K562 (cell line): ENCODE measurements around the gene CLCN4. TPM values are rescaled to one million over a fixed set of nuclear protein-coding genes. Genes with fewer than 3 reads are reported as not detected.

Source experiments
- ATAC-seq: fragments of 200-7000 bp; cut with Tn5 transposase; 3 replicates; pipeline ENCODE4 v1.9.1; 2020; ENCODE audit warnings: moderate library complexity
- BruUV-seq: library from RNA; stranded (reverse); fragments of 400-500 nt; replicated peaks from 2 replicates; lab custom pipeline; 2021; lab: Mats Ljungman, UMichigan
- CTCF ChIA-PET: fragments of 300-600 bp; formaldehyde crosslinking; extraction: SDS; loops from one replicate; lab custom pipeline; 2021; ENCODE audit warnings: low intra/inter-chr PET ratio; lab: Yijun Ruan, JAX
- POLR2A ChIA-PET: fragments of 300-600, 350-650 bp; sonication (Branson Sonifier 250); formaldehyde crosslinking; extraction: SDS; loops from one replicate; lab custom pipeline; 2021; ENCODE audit warnings: antibody characterized with exemption, inconsistent platforms; lab: Yijun Ruan, JAX
- DNase-seq, 4 experiments: peaks; one replicate each; pipeline versions ENCODE4 v3.0.0 to v3.0.0-alpha.2; 2011 to 2018; ENCODE audit warnings: low spot score in 3 of 4, mixed read lengths in 3 of 4; ENCODE audit errors: extremely low read depth in 1 of 4
- FAIRE-seq: peaks from 2 replicates; lab custom pipeline; 2011; peaks lifted over from hg19 to GRCh38; lab: Jason Lieb, UNC
- H2AFZ ChIP-seq: 2 replicates; pipeline ENCODE4 v1.6.0; 2011; ENCODE audit warnings: low read depth, low read length, control low read depth, inconsistent platforms
- H3K27ac ChIP-seq: fragments of 200-600 bp; 3 replicates; pipeline ENCODE4 v1.8.0; 2011; ENCODE audit warnings: low read depth, mild to moderate bottlenecking, control low read depth, inconsistent platforms, low read length, moderate library complexity, mixed read lengths; ENCODE audit errors: extremely low read depth
- H3K27me3 ChIP-seq, 2 experiments: fragments of 300-600 bp in 1 of 2; 2 replicates in 1 of 2; 3 replicates in 1 of 2; pipeline versions ENCODE4 v1.6.0 to v1.8.0; 2011; ENCODE audit warnings: inconsistent platforms in 2 of 2, low read length in 2 of 2, mild to moderate bottlenecking in 1 of 2, mixed read lengths in 1 of 2, moderate library complexity in 1 of 2; ENCODE audit not compliant: control insufficient read depth in 2 of 2, insufficient read depth in 2 of 2
- H3K36me3 ChIP-seq: fragments of 300-600 bp; 3 replicates; pipeline ENCODE4 v1.8.0; 2011; ENCODE audit warnings: mild to moderate bottlenecking, low read length, inconsistent platforms; ENCODE audit not compliant: control insufficient read depth, insufficient read depth
- H3K4me1 ChIP-seq, 2 experiments: fragments of 200-600 bp in 1 of 2; replicated peaks in 1 of 2; 2 replicates in 1 of 2; 3 replicates in 1 of 2; pipeline versions ENCODE4 v1.5.1 to v1.8.0; 2011; ENCODE audit warnings: inconsistent platforms in 2 of 2, low read length in 2 of 2, mild to moderate bottlenecking in 1 of 2, mixed read lengths in 1 of 2, moderate library complexity in 1 of 2; ENCODE audit not compliant: control insufficient read depth in 2 of 2, insufficient read depth in 2 of 2
- H3K4me2 ChIP-seq: 2 replicates; pipeline ENCODE4 v1.6.1; 2011; ENCODE audit warnings: low read length, control low read depth, inconsistent platforms, mixed read lengths; ENCODE audit not compliant: insufficient read depth
- H3K4me3 ChIP-seq: fragments of 200-600 bp; sonication (generic), shearing (Covaris generic); 2 replicates; pipeline ENCODE4 v1.5.1; 2016; ENCODE audit warnings: control low read depth, inconsistent platforms
- H3K79me2 ChIP-seq: fragments of 200-600 bp; 3 replicates; pipeline ENCODE4 v1.8.0; 2011; ENCODE audit warnings: low read length, inconsistent platforms; ENCODE audit not compliant: control insufficient read depth, insufficient read depth
- H3K9ac ChIP-seq, 2 experiments: 2 replicates each; pipeline versions ENCODE4 v1.6.0 to v1.6.1; 2011; ENCODE audit warnings: low read depth in 2 of 2, low read length in 2 of 2, control low read depth in 1 of 2, inconsistent platforms in 1 of 2, mild to moderate bottlenecking in 1 of 2, mixed read lengths in 1 of 2; ENCODE audit not compliant: insufficient read depth in 1 of 2
- H3K9me1 ChIP-seq: one replicate; pipeline ENCODE4 v1.6.0; 2011; ENCODE audit warnings: inconsistent platforms, mild to moderate bottlenecking, low read length, moderate library complexity; ENCODE audit not compliant: control insufficient read depth, insufficient read depth
- H3K9me3 ChIP-seq: replicated peaks from 2 replicates; pipeline ENCODE4 v1.5.1; 2011; ENCODE audit warnings: low read depth, low read length, inconsistent platforms; ENCODE audit not compliant: control insufficient read depth, insufficient read depth
- H4K20me1 ChIP-seq: replicated peaks from 2 replicates; pipeline ENCODE4 v1.6.1; 2011; ENCODE audit warnings: low read length, inconsistent platforms, mixed read lengths; ENCODE audit not compliant: control insufficient read depth, insufficient read depth
- ARHGAP35 ChIP-seq: fragments of 450-650 bp; IDR thresholded peaks from 2 replicates; pipeline ENCODE4 v1.6.1; 2018; ENCODE audit not compliant: partially characterized antibody
- HDAC1 ChIP-seq, 2 experiments: fragments of 450-650 bp; IDR thresholded peaks; 2 replicates each; pipeline ENCODE4 v1.6.1; 2016 to 2017; ENCODE audit warnings: inconsistent platforms in 1 of 2, mild to moderate bottlenecking in 1 of 2, moderate library complexity in 1 of 2
- MCM7 ChIP-seq, 2 experiments: fragments of 450-650 bp; IDR thresholded peaks; 2 replicates each; pipeline ENCODE4 v1.6.1; 2016 to 2018
- RBM39 ChIP-seq: fragments of 200-400 bp; formaldehyde crosslinking; optimal IDR thresholded peaks from 2 replicates; pipeline ENCODE3; 2018; ENCODE audit warnings: low read depth, low read length
- SRSF7 ChIP-seq: fragments of 200-400 bp; formaldehyde crosslinking; optimal IDR thresholded peaks from 2 replicates; pipeline ENCODE3; 2017; ENCODE audit warnings: mild to moderate bottlenecking, low read depth, low read length
- ZC3H4 ChIP-seq: sonication (generic); formaldehyde crosslinking; IDR thresholded peaks from 2 replicates; pipeline ENCODE4 v1.9.0; 2021; ENCODE audit warnings: missing genetic modification reagents, borderline replicate concordance
- ZNF584 ChIP-seq: fragments of 200-800 bp; sonication (Bioruptor generic); IDR thresholded peaks from 2 replicates; pipeline ENCODE4 v1.6.1; 2016; ENCODE audit warnings: low read depth, mild to moderate bottlenecking, missing genetic modification characterization, missing compliant biosample characterization
- WGBS: fragments of 100-300 bp; shearing (Covaris generic); methylation state at CpG from one replicate; pipeline ENCODE4 v1.1.6; 2016; ENCODE audit warnings: low coverage, mixed read lengths; ENCODE audit not compliant: insufficient coverage; ENCODE audit errors: missing lambda C conversion rate; 5-methylcytosine and 5-hydroxymethylcytosine counted together
- in situ Hi-C: fragments of 300-500 bp; cut with MboI; formaldehyde crosslinking; loops from 4 replicates; pipeline ENCODE4 v1.15.0; 2018; ENCODE audit warnings: inconsistent platforms, mixed read lengths
- intact Hi-C: fragments of 100-400 bp; cut with micrococcal nuclease; formaldehyde crosslinking; loops from 2 replicates; pipeline ENCODE4 v1.14.2; 2022
- polyA plus RNA-seq, 8 experiments: library from polyadenylated mRNA; depleted of rRNA in 4 of 8; stranded (reverse) in 5 of 8; unstranded in 3 of 8; fragments of >200 nt; fragmentation: Nextera tagmentation in 2 of 8; fragmentation: Illumina TruSeq in 1 of 8; extraction: Ambion mirVana in 2 of 8; extraction: Trizol in 1 of 8; gene quantifications; 2 replicates each; pipeline versions ENCODE4 v1.2.1 to v1.2.3, GENCODE V29; 2011 to 2014; ENCODE audit warnings: inconsistent platforms in 1 of 8, missing spikeins in 1 of 8
- total RNA-seq, 7 experiments: library from RNA; depleted of rRNA in 6 of 7; stranded (reverse); fragments of >200 nt in 6 of 7; fragmentation: Illumina TruSeq in 2 of 7; extraction: Trizol in 2 of 7; gene quantifications; 2 replicates each; pipeline versions ENCODE4 v1.2.1 to v1.2.3, GENCODE V29; 2011 to 2021; ENCODE audit warnings: low replicate concordance in 1 of 7
- TF ChIP-seq, protein P1 (sequence below): fragments of 250-450 bp; sonication (Bioruptor Pico); IDR thresholded peaks from 2 replicates; pipeline ENCODE4 v1.5.0; 2021
- TF ChIP-seq, protein P2 (sequence below): fragments of 450-650 bp; IDR thresholded peaks from 2 replicates; pipeline ENCODE4 v1.6.1; 2018; ENCODE audit warnings: mild to moderate bottlenecking, low read depth; ENCODE audit not compliant: partially characterized antibody
- TF ChIP-seq, protein P3 (sequence below), 2 experiments: fragments of 450-650 bp; IDR thresholded peaks; 2 replicates each; pipeline ENCODE4 v1.6.1; 2016
- TF ChIP-seq, protein P4 (sequence below), 3 experiments: fragments of 200-800 bp in 1 of 3; sonication (Bioruptor generic) in 1 of 3; sonication (generic) in 1 of 3; formaldehyde crosslinking in 1 of 3; IDR thresholded peaks; 2 replicates each; pipeline versions ENCODE4 v1.6.1 to v1.8.0; 2016 to 2022; ENCODE audit warnings: mild to moderate bottlenecking in 2 of 3, missing compliant biosample characterization in 2 of 3, missing genetic modification characterization in 2 of 3, missing genetic modification reagents in 1 of 3

Gene CLCN4
- total and polyA plus RNA-seq, 9 of the 15 experiments (the other 6 are each of a cell fraction or from before 2014, with no cell fraction given): 0.03 to 0.24 (median 0.10) TPM; not detected in 1

DNA sequence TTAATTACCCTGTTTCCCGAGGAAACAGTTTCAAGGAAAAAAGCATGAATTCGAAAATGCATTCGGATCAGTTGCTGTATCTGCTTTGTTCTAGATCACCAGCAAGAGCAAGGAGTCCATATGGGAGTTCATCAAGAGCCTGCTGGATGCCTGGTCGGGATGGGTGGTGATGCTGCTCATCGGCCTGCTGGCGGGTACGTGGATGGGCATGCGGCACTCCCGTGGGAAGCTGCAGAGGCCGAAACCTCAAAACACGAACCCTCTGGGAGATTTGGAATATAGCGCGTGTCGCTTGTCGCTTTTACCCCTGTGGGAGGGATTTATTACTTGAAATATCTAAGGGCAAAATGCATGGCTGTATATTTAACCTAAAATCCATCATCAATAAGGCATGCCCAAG, 30.6 kb downstream of the CLCN4 start:
- Histone ChIP-seq H4K20me1 (no peaks in the 10 kb centered on the region), H3K4me1 (no peaks in the 10 kb centered on the region; a peak in 2 of 5 replicates), H3K36me3 (no peaks in the 10 kb centered on the region), H2AFZ (no peak overlapping the region), H3K79me2 (no peaks in the 10 kb centered on the region), H3K27me3 (no peaks in the 10 kb centered on the region; a peak in 1 of 5 replicates), H3K4me2 (no peak overlapping the region), H3K9ac (no peak overlapping the region), H3K9me1 (no peaks in the 10 kb centered on the region), H3K9me3 (no peaks in the 10 kb centered on the region), H3K4me3 (no peak overlapping the region)
- intact Hi-C loops: no loop called here
- no peak for ATAC-seq
- no TSS peak for BruUV-seq
- POLR2A ChIA-PET: no interaction called here
- TF ChIP-seq ZNF584 (CRISPR knock-in tag) (no peak), HDAC1 (IDR thresholded peaks at IDR 0.05) (no peak), SRSF7 (no peak), RBM39 (no peak), ZC3H4 (CRISPR knock-in tag) (no peak), ARHGAP35 (no peak), MCM7 (IDR thresholded peaks at IDR 0.05) (no peak)
- TF ChIP-seq, protein P1, sequence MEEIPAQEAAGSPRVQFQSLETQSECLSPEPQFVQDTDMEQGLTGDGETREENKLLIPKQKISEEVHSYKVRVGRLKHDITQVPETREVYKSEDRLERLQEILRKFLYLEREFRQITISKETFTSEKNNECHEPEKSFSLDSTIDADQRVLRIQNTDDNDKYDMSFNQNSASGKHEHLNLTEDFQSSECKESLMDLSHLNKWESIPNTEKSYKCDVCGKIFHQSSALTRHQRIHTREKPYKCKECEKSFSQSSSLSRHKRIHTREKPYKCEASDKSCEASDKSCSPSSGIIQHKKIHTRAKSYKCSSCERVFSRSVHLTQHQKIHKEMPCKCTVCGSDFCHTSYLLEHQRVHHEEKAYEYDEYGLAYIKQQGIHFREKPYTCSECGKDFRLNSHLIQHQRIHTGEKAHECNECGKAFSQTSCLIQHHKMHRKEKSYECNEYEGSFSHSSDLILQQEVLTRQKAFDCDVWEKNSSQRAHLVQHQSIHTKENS (CRISPR knock-in tag): no peak
- TF ChIP-seq, protein P2, sequence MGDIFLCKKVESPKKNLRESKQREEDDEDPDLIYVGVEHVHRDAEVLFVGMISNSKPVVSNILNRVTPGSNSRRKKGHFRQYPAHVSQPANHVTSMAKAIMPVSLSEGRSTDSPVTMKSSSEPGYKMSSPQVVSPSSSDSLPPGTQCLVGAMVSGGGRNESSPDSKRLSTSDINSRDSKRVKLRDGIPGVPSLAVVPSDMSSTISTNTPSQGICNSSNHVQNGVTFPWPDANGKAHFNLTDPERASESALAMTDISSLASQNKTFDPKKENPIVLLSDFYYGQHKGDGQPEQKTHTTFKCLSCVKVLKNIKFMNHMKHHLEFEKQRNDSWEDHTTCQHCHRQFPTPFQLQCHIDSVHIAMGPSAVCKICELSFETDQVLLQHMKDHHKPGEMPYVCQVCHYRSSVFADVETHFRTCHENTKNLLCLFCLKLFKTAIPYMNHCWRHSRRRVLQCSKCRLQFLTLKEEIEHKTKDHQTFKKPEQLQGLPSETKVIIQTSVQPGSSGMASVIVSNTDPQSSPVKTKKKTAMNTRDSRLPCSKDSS: no peak
- TF ChIP-seq, protein P3, sequence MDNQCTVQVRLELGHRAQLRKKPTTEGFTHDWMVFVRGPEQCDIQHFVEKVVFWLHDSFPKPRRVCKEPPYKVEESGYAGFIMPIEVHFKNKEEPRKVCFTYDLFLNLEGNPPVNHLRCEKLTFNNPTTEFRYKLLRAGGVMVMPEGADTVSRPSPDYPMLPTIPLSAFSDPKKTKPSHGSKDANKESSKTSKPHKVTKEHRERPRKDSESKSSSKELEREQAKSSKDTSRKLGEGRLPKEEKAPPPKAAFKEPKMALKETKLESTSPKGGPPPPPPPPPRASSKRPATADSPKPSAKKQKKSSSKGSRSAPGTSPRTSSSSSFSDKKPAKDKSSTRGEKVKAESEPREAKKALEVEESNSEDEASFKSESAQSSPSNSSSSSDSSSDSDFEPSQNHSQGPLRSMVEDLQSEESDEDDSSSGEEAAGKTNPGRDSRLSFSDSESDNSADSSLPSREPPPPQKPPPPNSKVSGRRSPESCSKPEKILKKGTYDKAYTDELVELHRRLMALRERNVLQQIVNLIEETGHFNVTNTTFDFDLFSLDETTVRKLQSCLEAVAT (IDR thresholded peaks at IDR 0.05): no peak
- TF ChIP-seq, protein P4, sequence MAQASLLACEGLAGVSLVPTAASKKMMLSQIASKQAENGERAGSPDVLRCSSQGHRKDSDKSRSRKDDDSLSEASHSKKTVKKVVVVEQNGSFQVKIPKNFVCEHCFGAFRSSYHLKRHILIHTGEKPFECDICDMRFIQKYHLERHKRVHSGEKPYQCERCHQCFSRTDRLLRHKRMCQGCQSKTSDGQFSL (CRISPR knock-in tag; IDR thresholded peaks at IDR 0.05): no peak
- TF ChIP-seq, protein P4 (tag; IDR thresholded peaks at IDR 0.05): no peak
- TF ChIP-seq, all 486 proteins: peak for 0
- H3K27ac ChIP-seq: no peak overlapping the region
- in situ Hi-C loops: loop anchor here (10.0 to 25.0 kb wide), 3 partner anchors 427 to 1575 kb away; partner anchors contain the start of gene MSL3
- no peak for DNase-seq
- CTCF ChIA-PET: no interaction called here
- WGBS: 52% methylated on average over 14 of the region's 15 CpGs
- no peak for FAIRE-seq
